Common myeloid progenitor, CD34-positive (primary cell): ENCODE measurements around the gene TMEM254.
"Not testable (repeated sequence)": the region's sequence is repeated elsewhere in the genome, so short reads cannot be mapped to it uniquely, and the experiment has no call there.

Experiments
- CTCF ChIA-PET: fragments of 350-600 bp; sonication (Branson Sonifier 250); formaldehyde crosslinking; loops from one replicate; lab custom pipeline; 2021; ENCODE audit warnings: antibody characterized with exemption; lab: Charles Lee
- POLR2A ChIA-PET: fragments of 350-600 bp; sonication (Branson Sonifier 250); formaldehyde crosslinking; loops from one replicate; lab custom pipeline; 2021; ENCODE audit warnings: antibody characterized with exemption; lab: Charles Lee
- DNase-seq, 3 donors: peaks; one replicate each; pipeline versions ENCODE4 v3.0.0 to v3.0.0-alpha.2; 2013
- H3K27ac ChIP-seq, 2 experiments: 1 replicate in 1 of 2; 2 replicates in 1 of 2; pipeline ENCODE4 v1.7.0; 2013; ENCODE audit warnings: inconsistent platforms in 2 of 2, low read length in 2 of 2, mild to moderate bottlenecking in 2 of 2, low read depth in 1 of 2, moderate library complexity in 1 of 2; ENCODE audit not compliant: severe bottlenecking in 2 of 2, insufficient read depth in 1 of 2, poor library complexity in 1 of 2
- H3K27me3 ChIP-seq, 5 experiments: replicated peaks in 2 of 5; 1 replicate in 3 of 5; 2 replicates in 2 of 5; pipeline versions ENCODE4 v1.6.1 to v1.7.0; 2013; ENCODE audit warnings: low read length in 4 of 5, mild to moderate bottlenecking in 2 of 5, moderate library complexity in 2 of 5, inconsistent platforms in 1 of 5; ENCODE audit not compliant: insufficient read depth in 5 of 5, control insufficient read depth in 4 of 5
- H3K36me3 ChIP-seq, 4 experiments: 1 replicate in 2 of 4; 2 replicates in 2 of 4; pipeline versions ENCODE4 v1.6.1 to v1.7.0; 2013; ENCODE audit warnings: low read length in 3 of 4, control low read depth in 1 of 4, mild to moderate bottlenecking in 1 of 4; ENCODE audit not compliant: control insufficient read depth in 4 of 4, insufficient read depth in 4 of 4
- H3K4me1 ChIP-seq, 4 experiments: 1 replicate in 3 of 4; 2 replicates in 1 of 4; pipeline versions ENCODE4 v1.6.1 to v1.7.1; 2013; ENCODE audit warnings: low read length in 3 of 4, mild to moderate bottlenecking in 3 of 4, control low read depth in 1 of 4, inconsistent platforms in 1 of 4, moderate library complexity in 1 of 4; ENCODE audit not compliant: control insufficient read depth in 4 of 4, insufficient read depth in 4 of 4; ENCODE audit errors: control extremely low read depth in 1 of 4
- H3K4me3 ChIP-seq, 7 experiments: 1 replicate in 4 of 7; 2 replicates in 3 of 7; pipeline versions ENCODE4 v1.5.1 to v1.7.0; 2013; ENCODE audit warnings: mild to moderate bottlenecking in 7 of 7, low read length in 6 of 7, moderate library complexity in 6 of 7, inconsistent platforms in 2 of 7, low read depth in 2 of 7, control low read depth in 1 of 7; ENCODE audit not compliant: insufficient read depth in 4 of 7, control insufficient read depth in 1 of 7; ENCODE audit errors: extremely low read depth in 1 of 7
- H3K9me3 ChIP-seq, 5 experiments: 1 replicate in 4 of 5; 2 replicates in 1 of 5; pipeline versions ENCODE4 v1.6.1 to v1.7.1; 2013; ENCODE audit warnings: low read length in 4 of 5, mild to moderate bottlenecking in 2 of 5, inconsistent platforms in 1 of 5, low read depth in 1 of 5, moderate library complexity in 1 of 5; ENCODE audit not compliant: control insufficient read depth in 4 of 5, insufficient read depth in 2 of 5; ENCODE audit errors: control extremely low read depth in 1 of 5
- WGBS: methylation state at CpG from one replicate; pipeline ENCODE4 v1.1.5; 2013; ENCODE audit not compliant: insufficient coverage; 5-methylcytosine and 5-hydroxymethylcytosine counted together

TMEM254 gene

DNA sequence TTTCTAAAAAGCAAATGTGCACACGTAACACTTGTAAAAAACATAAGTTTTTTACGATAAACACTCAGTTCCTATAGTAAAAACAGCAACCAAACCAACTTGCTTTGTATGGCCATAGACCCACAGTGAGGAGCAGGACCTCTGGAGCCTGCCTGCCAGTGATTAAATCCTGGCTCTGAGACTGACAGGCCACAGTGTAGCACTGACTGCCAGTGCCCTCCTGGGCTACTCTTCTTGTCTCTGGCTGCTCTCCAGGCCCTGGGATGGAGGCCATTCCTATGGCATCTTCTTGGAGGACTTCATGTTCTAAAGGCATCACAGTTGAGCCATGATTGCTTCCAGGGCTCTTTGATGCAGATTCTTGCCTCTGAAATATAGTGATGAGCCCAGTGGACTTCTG lies 22.7 kb upstream of the TMEM254 start:
- ChIA-PET CTCF (no interaction called here), POLR2A (no interaction called here)
- H3K9me3 ChIP-seq = no peaks in the 10 kb centered on the region
- no peak overlapping the region for H3K27ac ChIP-seq
- no peaks in the 10 kb centered on the region for H3K36me3 ChIP-seq
- no peaks in the 10 kb centered on the region for H3K4me1 ChIP-seq
- H3K27me3 ChIP-seq = no peaks in the 10 kb centered on the region
- no peak for DNase-seq
- H3K4me3 ChIP-seq = no peak overlapping the region
- WGBS = 100% methylated on average over 2 of the region's 2 CpGs

DNA sequence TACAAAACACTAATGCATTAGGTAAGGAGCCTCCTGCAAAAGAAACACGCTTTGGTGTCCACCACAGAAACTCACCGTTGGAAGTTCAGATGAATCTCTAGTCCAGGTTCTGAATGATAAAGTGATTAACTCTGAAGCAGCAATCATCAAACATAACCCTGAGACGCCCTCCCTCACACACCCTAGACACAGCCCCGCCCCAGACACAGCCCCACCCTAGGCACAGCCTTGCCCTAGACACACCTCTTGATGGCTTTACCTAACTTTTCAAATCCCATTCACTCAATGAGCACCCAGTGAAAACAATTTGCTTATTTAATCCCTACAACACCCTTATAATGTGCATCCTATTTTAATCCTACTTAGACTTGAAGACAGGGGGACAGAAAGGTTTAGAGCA lies 21.3 kb upstream of the TMEM254 start:
- Histone ChIP-seq H3K4me3 (no peak overlapping the region), H3K4me1 (no peaks in the 10 kb centered on the region), H3K27ac (no peak overlapping the region), H3K27me3 (no peaks in the 10 kb centered on the region), H3K36me3 (no peaks in the 10 kb centered on the region), H3K9me3 (no peaks in the 10 kb centered on the region)
- ChIA-PET CTCF (interaction anchor here (1.0 to 1.2 kb wide), 2 partner anchors 11 to 118 kb away, joined by 3 read pairs; no protein-coding TSS in a partner anchor), POLR2A (no interaction called here)
- DNase-seq = no peak
- 100% methylated on average over 2 of the region's 4 CpGs for WGBS

DNA sequence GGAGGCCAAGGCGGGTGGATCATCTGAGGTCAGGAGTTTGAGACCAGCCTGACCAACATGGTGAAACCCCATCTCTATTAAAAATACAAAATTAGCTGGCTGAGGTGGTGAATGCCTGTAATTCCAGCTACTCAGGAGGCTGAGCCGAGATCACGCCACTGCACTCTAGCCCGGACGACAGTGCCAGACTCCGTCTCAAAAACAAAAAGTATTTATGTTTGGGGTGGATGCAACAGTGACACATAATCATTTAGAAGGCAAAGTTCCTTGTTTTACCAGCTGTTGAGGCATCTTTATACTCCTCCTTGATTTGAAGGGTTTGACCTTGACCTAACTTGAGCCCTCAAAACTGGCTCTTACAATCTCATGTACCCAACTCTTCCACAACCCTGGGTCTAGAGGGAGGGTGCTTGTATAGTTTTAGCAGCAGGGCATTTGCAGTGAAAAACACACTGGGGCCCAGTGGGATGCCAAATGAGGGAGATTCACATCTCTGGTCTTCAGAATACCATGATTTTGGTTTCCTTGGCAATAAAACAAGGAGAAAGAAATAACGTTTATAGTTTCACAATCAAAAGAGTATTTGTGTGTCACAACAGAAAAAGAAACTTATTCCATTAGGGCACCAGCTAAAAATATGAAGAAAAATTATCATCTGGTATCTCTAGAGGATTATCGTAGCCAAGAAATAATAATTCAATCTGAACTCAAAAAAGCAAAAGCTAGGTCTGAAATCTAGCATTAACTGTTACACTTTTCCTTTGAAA lies 14.2 kb upstream of the TMEM254 start:
- Histone ChIP-seq H3K4me3 (no peak overlapping the region), H3K9me3 (peaks cover 0 to 3% (median 0%) of the 10 kb centered on the region in 5 experiments), H3K27me3 (no peaks in the 10 kb centered on the region), H3K36me3 (no peaks in the 10 kb centered on the region), H3K4me1 (no peaks in the 10 kb centered on the region), H3K27ac (no peak overlapping the region)
- no peak for DNase-seq
- CTCF ChIA-PET = interaction anchor here (0.6 to 1.1 kb wide), 2 partner anchors 22 to 180 kb away, joined by 3 to 4 read pairs; no protein-coding TSS in a partner anchor
- POLR2A ChIA-PET = interaction anchor here (0.6 kb wide), 1 partner anchor 11 kb away, joined by 7 read pairs; no protein-coding TSS in a partner anchor
- WGBS = 100% methylated on average over 1 of the region's 8 CpGs

DNA sequence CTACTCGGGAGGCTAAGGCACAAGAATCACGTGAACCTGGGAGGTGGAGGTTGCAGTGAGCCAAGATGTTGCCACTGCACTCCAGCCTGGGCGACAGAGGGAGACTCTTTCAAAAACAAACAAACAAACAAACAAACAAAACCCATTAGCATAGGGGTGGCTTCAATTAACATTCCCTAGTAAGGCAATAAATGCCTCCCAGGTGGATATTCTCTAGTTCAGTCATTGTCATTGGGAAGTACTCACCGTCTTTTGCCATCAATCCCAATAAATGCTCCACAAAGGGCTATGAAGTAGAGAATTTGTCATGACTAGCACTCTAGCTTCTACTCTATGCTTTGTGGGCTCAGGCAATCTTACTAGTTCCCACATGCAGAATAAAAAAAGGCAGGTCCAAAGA lies 11.7 kb upstream of the TMEM254 start:
- DNase-seq = no peak
- Histone ChIP-seq H3K9me3 (peaks cover 0 to 3% (median 0%) of the 10 kb centered on the region in 5 experiments), H3K4me1 (no peaks in the 10 kb centered on the region), H3K27me3 (no peaks in the 10 kb centered on the region), H3K36me3 (no peaks in the 10 kb centered on the region), H3K4me3 (no peak overlapping the region), H3K27ac (no peak overlapping the region)
- 93% methylated on average over 2 of the region's 4 CpGs for WGBS
- ChIA-PET POLR2A (no interaction called here), CTCF (no interaction called here)

DNA sequence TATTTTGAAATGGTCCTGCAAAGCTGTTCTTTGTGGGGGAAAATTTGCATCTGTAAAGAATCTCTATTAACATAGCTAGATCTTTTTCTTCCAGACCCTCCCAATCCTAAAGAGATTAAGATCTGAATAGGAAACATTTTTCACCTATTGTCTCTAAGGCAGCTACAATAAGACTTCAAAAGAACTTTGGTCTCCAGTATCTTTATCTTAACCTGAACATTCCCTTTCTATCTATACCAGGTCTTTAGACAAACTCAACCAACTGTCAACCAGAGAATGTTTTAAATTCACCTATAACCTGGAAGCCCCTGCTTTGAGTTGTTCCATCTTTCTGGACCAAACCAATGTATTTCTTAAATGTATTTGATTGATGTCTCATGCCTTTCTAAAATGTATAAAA lies 10.6 kb upstream of the TMEM254 start:
- H3K27ac ChIP-seq, POLR2A ChIA-PET, H3K4me1 ChIP-seq, DNase-seq, H3K27me3 ChIP-seq, H3K36me3 ChIP-seq, H3K4me3 ChIP-seq, H3K9me3 ChIP-seq: not testable (repeated sequence)
- CTCF ChIA-PET = interaction anchor here (0.7 to 1.1 kb wide), 2 partner anchors 9 to 21 kb away, joined by 3 read pairs; no protein-coding TSS in a partner anchor

DNA sequence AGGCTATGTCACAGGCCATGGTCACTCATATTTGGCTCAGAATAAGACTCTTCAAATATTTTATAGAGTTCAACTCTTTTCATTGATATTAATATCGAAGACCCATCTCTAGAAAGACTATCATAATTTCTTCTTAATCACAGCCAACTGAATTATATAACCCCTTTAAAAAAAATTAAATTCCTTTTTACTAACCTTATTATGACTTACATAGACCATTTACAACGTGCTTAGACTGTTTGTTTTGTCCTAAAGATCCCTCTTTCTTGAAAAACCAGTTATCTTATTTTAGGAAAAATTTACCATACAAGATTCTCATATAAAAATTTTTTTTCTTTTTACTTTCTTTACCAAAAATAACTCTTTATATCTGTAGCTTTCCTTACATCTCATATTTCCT lies 10.2 kb upstream of the TMEM254 start:
- POLR2A ChIA-PET = no interaction called here
- Histone ChIP-seq H3K4me3 (no peak overlapping the region), H3K27me3 (no peaks in the 10 kb centered on the region), H3K27ac (no peak overlapping the region), H3K4me1 (no peaks in the 10 kb centered on the region), H3K36me3 (no peaks in the 10 kb centered on the region), H3K9me3 (peaks cover 0 to 3% (median 0%) of the 10 kb centered on the region in 5 experiments)
- CTCF ChIA-PET = interaction anchor here (0.7 to 2.2 kb wide), 3 partner anchors 9 to 21 kb away, joined by 3 to 7 read pairs (median 3); no protein-coding TSS in a partner anchor
- WGBS = 80% methylated on average over 1 of the region's 2 CpGs
- no peak for DNase-seq

DNA sequence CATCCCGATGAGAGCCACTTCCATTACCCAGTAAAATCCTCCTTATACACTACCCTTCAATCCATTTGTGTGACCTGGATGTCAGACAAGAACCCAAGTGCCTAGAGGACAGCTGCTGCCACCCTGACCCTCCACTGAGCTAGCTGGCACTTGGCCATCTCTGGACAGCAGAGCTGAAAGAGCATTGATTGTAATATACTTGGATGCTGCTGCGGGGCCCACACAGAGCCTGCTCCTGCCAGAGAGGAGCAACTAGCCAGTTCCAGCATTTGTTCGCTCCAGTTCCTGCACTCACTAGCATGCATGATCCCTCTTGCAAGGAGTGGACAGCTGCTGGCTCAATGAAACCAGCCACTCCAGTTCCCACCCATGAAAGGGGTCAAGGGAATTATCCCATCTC lies 8.4 kb upstream of the TMEM254 start:
- peaks cover 0 to 3% (median 0%) of the 10 kb centered on the region in 5 experiments for H3K9me3 ChIP-seq
- H3K4me3 ChIP-seq = no peak overlapping the region
- ChIA-PET CTCF (interaction anchor here (0.6 to 2.2 kb wide), 4 partner anchors 9 to 188 kb away, joined by 3 to 7 read pairs (median 3); no protein-coding TSS in a partner anchor), POLR2A (no interaction called here)
- 100% methylated on average over 3 of the region's 3 CpGs for WGBS
- H3K4me1 ChIP-seq = no peaks in the 10 kb centered on the region
- H3K27me3 ChIP-seq = no peaks in the 10 kb centered on the region
- no peak overlapping the region for H3K27ac ChIP-seq
- no peak for DNase-seq
- peaks cover 0 to under 1% (median 0%) of the 10 kb centered on the region in 4 experiments for H3K36me3 ChIP-seq
